GM18519 (cell line): ENCODE results near the gene CHGA.

Experiments used
- ATAC-seq: cut with Tn5 transposase; IDR thresholded peaks from one replicate; pipeline ENCODE4 v1.9.1; 2021; ENCODE audit warnings: mild to moderate bottlenecking, moderate library complexity; ENCODE audit not compliant: unreplicated experiment, low FRiP score

The CHGA gene

GRCh38 chr14:92942576-92942975, 19.6 kb downstream of the CHGA start:
- no peak for ATAC-seq

GRCh38 chr14:92942976-92943710, 20.2 kb downstream of the CHGA start:
- no peak for ATAC-seq

GRCh38 chr14:92943855-92944570, 21.1 kb downstream of the CHGA start:
- ATAC-seq, result no peak

- ATAC-seq, result no peak
Measured at GRCh38 chr14:92944976-92945375, 22.0 kb downstream of the CHGA start.

GRCh38 chr14:92945544-92945943, 22.6 kb downstream of the CHGA start:
- no peak for ATAC-seq

GRCh38 chr14:92945959-92946846, 23.3 kb downstream of the CHGA start:
- no peak for ATAC-seq

- no peak for ATAC-seq
Measured at GRCh38 chr14:92946847-92947545, 24.0 kb downstream of the CHGA start.

GRCh38 chr14:92948647-92949046, 25.7 kb downstream of the CHGA start:
- no peak for ATAC-seq

GRCh38 chr14:92949496-92950192, 26.7 kb downstream of the CHGA start:
- no peak for ATAC-seq

GRCh38 chr14:92950193-92950540, 27.2 kb downstream of the CHGA start:
- no peak for ATAC-seq

- no peak for ATAC-seq
Measured at GRCh38 chr14:92950773-92951172, 27.8 kb downstream of the CHGA start.

- no peak for ATAC-seq
Measured at GRCh38 chr14:92951261-92951660, 28.3 kb downstream of the CHGA start.

- ATAC-seq, result no peak
Measured at GRCh38 chr14:92951912-92952471, 29.0 kb downstream of the CHGA start.

- no peak for ATAC-seq
Measured at GRCh38 chr14:92952481-92953298, 29.7 kb downstream of the CHGA start.

GRCh38 chr14:92953526-92953925, 30.6 kb downstream of the CHGA start:
- ATAC-seq, result no peak

GRCh38 chr14:92954933-92955332, 32.0 kb downstream of the CHGA start:
- no peak for ATAC-seq

GRCh38 chr14:92955381-92955780, 32.4 kb downstream of the CHGA start:
- ATAC-seq, result no peak

- ATAC-seq, result no peak
Measured at GRCh38 chr14:92956961-92957360, 34.0 kb downstream of the CHGA start.
